Ovary (tissue), 9 donors: ENCODE measurements around the gene PRKCH. TPM values are rescaled to one million over a fixed set of nuclear protein-coding genes. Genes with fewer than 3 reads are reported as not detected.

ENCODE experiments used
- DNase-seq, 5 donors: peaks; one replicate each; pipeline ENCODE4 v3.0.0-alpha.2; 2019 to 2020
- H3K27ac ChIP-seq, 2 donors: fragments of 200-600 bp; one replicate each; pipeline versions ENCODE4 v1.5.1 to v1.8.0; 2019 to 2022
- H3K27me3 ChIP-seq: fragments of 200-600 bp; one replicate; pipeline ENCODE4 v1.8.0; 2022
- H3K36me3 ChIP-seq: fragments of 200-600 bp; sonication (generic); one replicate; pipeline ENCODE4 v1.5.1; 2019
- H3K4me1 ChIP-seq: one replicate; pipeline ENCODE4 v1.8.1; 2013; ENCODE audit warnings: mild to moderate bottlenecking, moderate library complexity; ENCODE audit not compliant: insufficient read depth
- H3K4me3 ChIP-seq: fragments of 200-600 bp; sonication (generic); one replicate; pipeline ENCODE4 v1.5.1; 2017
- H3K9me3 ChIP-seq, 2 donors: fragments of 200-600 bp in 1 of 2; sonication (generic) in 1 of 2; one replicate each; pipeline versions ENCODE4 v1.5.1 to v1.8.1; 2013 to 2019; ENCODE audit warnings: mild to moderate bottlenecking in 1 of 2, moderate library complexity in 1 of 2
- CTCF ChIP-seq, 3 donors: fragments of 450-650 bp in 2 of 3; fragments of 200-600 bp in 1 of 3; IDR thresholded peaks; one replicate each; pipeline versions ENCODE4 v1.5.1 to v1.8.0; 2016 to 2022; ENCODE audit warnings: antibody characterized with exemption in 3 of 3, mild to moderate bottlenecking in 1 of 3
- EP300 ChIP-seq: sonication (generic); formaldehyde crosslinking; IDR thresholded peaks from one replicate; pipeline ENCODE4 v1.6.1; 2017; ENCODE audit warnings: antibody characterized with exemption
- POLR2A ChIP-seq: fragments of 450-650 bp; IDR thresholded peaks from one replicate; pipeline ENCODE4 v1.6.1; 2017; ENCODE audit warnings: antibody characterized with exemption, mild to moderate bottlenecking, moderate library complexity
- WGBS, 3 donors: extraction: QIAGEN DNeasy Blood & Tissue Kit in 1 of 3; methylation state at CpG; one replicate each; pipeline versions ENCODE4 v1.1.5 to v1.1.7; 2013 to 2017; 5-methylcytosine and 5-hydroxymethylcytosine counted together
- intact Hi-C, 4 donors: fragments of 100-400 bp; cut with DNase I; formaldehyde crosslinking; loops; one replicate each; pipeline versions ENCODE4 v1.11.0 to v1.15.1; 2022 to 2023
- polyA plus RNA-seq, 2 donors: library from polyadenylated mRNA; stranded (reverse); fragments of 200-250 nt in 1 of 2; fragments of 350-450 nt in 1 of 2; fragmentation: Illumina TruSeq in 1 of 2; extraction: RNeasy Lipid Tissue Mini Kit (QIAGEN cat#74804) in 1 of 2; gene quantifications; one replicate each; pipeline ENCODE4 v1.2.3, GENCODE V29; 2013 to 2014
- total RNA-seq, 7 donors: library from RNA; depleted of rRNA in 2 of 7; stranded (reverse); fragments of >200 nt in 2 of 7; fragmentation: NEBNext Ultra II Directional in 3 of 7; extraction: Animal tissue kit (Norgen Biotek cat#: 25700) in 3 of 7; gene quantifications; one replicate each; pipeline versions ENCODE4 v1.1.0 to v1.2.4, GENCODE V29; 2016 to 2023
- donor health status: DM: no; HTN: no; CAD: no; lungs with moderate emphysema.
- donor health status: DM: no; HTN: no; CAD: no.
- donor health status: Bipolar disorder and iron deficiency.
- donor health status: DM: yes; HTN: yes; CAD: no.
- donor health status: DM: no; HTN: no; CAD: no.
- donor health status: DM: yes; HTN: yes; CAD: no.

PRKCH gene
- total and polyA plus RNA-seq, 9 donors = 8.4 to 47.6 (median 15.9) TPM

DNA sequence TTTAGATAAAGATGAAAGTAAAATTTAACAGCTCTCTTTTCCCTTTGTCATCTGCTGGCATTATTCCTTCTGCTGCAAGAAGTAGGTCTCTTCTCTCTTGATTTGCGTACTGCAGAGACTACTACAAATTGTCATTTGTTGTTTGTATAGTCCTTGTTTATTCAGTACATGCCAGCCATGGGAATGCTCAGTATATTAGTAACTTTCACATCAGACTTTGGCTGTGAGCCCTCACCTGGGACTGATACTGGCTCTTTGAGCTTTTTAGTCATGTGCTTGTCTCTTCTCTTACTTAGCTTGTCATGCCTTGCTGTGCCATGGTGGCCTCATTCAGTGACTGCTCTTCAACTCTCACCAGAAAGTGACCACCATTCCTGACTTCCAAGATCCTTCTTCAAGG, 169.8 kb downstream of the PRKCH start:
- TF ChIP-seq POLR2A = no peak
- TF ChIP-seq EP300 = no peak
- TF ChIP-seq CTCF (IDR thresholded peaks at IDR 0.05) = no peak
- no peaks in the 10 kb centered on the region for H3K4me1 ChIP-seq
- H3K36me3 ChIP-seq = no peaks in the 10 kb centered on the region
- H3K27ac ChIP-seq = no peak overlapping the region
- H3K27me3 ChIP-seq = no peaks in the 10 kb centered on the region
- no peak for DNase-seq
- intact Hi-C loops = no loop called here
- H3K4me3 ChIP-seq = no peak overlapping the region
- no peaks in the 10 kb centered on the region for H3K9me3 ChIP-seq
- WGBS, 3 donors = 0 to 40% (median 0%) methylated on average over 1 of the region's 1 CpG

DNA sequence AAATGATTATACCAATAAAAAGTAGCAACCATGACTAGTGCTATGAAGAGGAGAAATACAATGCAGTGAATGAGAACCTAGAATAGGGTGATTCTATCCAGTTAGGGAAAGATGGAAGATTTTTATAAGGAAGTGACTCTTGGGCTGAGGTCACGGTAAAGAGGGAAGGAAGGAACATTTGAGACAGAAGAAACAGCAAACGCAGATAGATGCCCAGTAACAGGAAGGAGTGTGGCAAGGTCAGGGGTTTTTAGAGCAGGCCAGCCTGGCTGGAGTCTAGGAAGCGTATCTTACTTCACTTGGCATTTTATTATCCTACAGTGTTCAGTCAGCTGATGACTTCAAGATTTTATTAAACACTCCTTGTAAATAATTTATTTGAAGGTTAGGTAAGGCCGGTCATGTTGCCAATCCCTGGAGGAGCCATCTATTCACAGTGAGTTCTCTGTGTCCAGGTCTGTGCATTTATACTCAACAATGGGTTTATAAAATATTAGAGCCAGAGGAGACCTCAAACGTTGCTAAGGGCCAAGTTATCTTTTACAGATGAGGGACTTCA, 170.6 kb downstream of the PRKCH start:
- no peak overlapping the region for H3K4me3 ChIP-seq
- intact Hi-C loops = no loop called here
- no peaks in the 10 kb centered on the region for H3K4me1 ChIP-seq
- H3K27me3 ChIP-seq = no peaks in the 10 kb centered on the region
- H3K36me3 ChIP-seq = no peaks in the 10 kb centered on the region
- WGBS, 3 donors = 75 to 81% (median 76%) methylated on average over 5 of the region's 5 CpGs
- H3K9me3 ChIP-seq = no peaks in the 10 kb centered on the region
- TF ChIP-seq POLR2A = no peak
- TF ChIP-seq CTCF (IDR thresholded peaks at IDR 0.05) = no peak
- no peak for TF ChIP-seq EP300
- no peak overlapping the region for H3K27ac ChIP-seq
- DNase-seq = no peak

- no peak for TF ChIP-seq CTCF (IDR thresholded peaks at IDR 0.05)
- no peak for TF ChIP-seq EP300
- TF ChIP-seq POLR2A = no peak
- Histone ChIP-seq H3K36me3 (no peaks in the 10 kb centered on the region), H3K27me3 (no peaks in the 10 kb centered on the region), H3K4me1 (no peaks in the 10 kb centered on the region), H3K9me3 (no peaks in the 10 kb centered on the region), H3K4me3 (no peak overlapping the region), H3K27ac (no peak overlapping the region)
- 59 to 75% (median 62%) methylated on average over 3 of the region's 3 CpGs for WGBS, 3 donors
- DNase-seq = no peak
- intact Hi-C loops = no loop called here
Observed at GRCh38 chr14:61492474-61492873, 171.1 kb downstream of the PRKCH start.

GRCh38 chr14:61493239-61493638, 171.9 kb downstream of the PRKCH start:
- no peaks in the 10 kb centered on the region for H3K4me1 ChIP-seq
- no peak for DNase-seq
- TF ChIP-seq CTCF (IDR thresholded peaks at IDR 0.05) = no peak
- TF ChIP-seq EP300 = no peak
- no peak for TF ChIP-seq POLR2A
- no peak overlapping the region for H3K27ac ChIP-seq
- no peaks in the 10 kb centered on the region for H3K9me3 ChIP-seq
- H3K36me3 ChIP-seq = no peaks in the 10 kb centered on the region
- no peaks in the 10 kb centered on the region for H3K27me3 ChIP-seq
- no peak overlapping the region for H3K4me3 ChIP-seq
- 50 to 63% (median 60%) methylated on average over 3 of the region's 3 CpGs for WGBS, 3 donors
- intact Hi-C loops = no loop called here
